Liver (tissue), 9 donors: ENCODE data around the gene ARHGEF33. TPM values are rescaled to one million over a fixed set of nuclear protein-coding genes. Genes with fewer than 3 reads are reported as not detected.

Experiments used
- DNase-seq: peaks from one replicate; pipeline ENCODE4 v3.0.0-alpha.2; 2017; ENCODE audit warnings: low spot score
- H3K27ac ChIP-seq, 2 donors: one replicate each; pipeline ENCODE4 v1.7.0; 2013; ENCODE audit warnings: inconsistent platforms in 2 of 2, low read length in 2 of 2, control low read depth in 1 of 2, low read depth in 1 of 2, mild to moderate bottlenecking in 1 of 2
- H3K27me3 ChIP-seq, 4 donors: one replicate each; pipeline versions ENCODE4 v1.6.1 to v1.7.0; 2013; ENCODE audit warnings: low read length in 3 of 4, inconsistent platforms in 1 of 4, mild to moderate bottlenecking in 1 of 4, moderate library complexity in 1 of 4; ENCODE audit not compliant: control insufficient read depth in 4 of 4, insufficient read depth in 4 of 4
- H3K36me3 ChIP-seq, 4 donors: one replicate each; pipeline versions ENCODE4 v1.6.1 to v1.7.0; 2013; ENCODE audit warnings: low read length in 3 of 4, mild to moderate bottlenecking in 3 of 4, low read depth in 1 of 4, moderate library complexity in 1 of 4; ENCODE audit not compliant: control insufficient read depth in 4 of 4, insufficient read depth in 3 of 4
- H3K4me1 ChIP-seq, 4 donors: one replicate each; pipeline versions ENCODE4 v1.6.1 to v1.7.0; 2013; ENCODE audit warnings: low read length in 3 of 4, mild to moderate bottlenecking in 3 of 4, moderate library complexity in 1 of 4; ENCODE audit not compliant: control insufficient read depth in 4 of 4, insufficient read depth in 4 of 4
- H3K4me3 ChIP-seq, 3 donors: one replicate each; pipeline versions ENCODE4 v1.6.1 to v1.7.0; 2013; ENCODE audit warnings: low read length in 3 of 3, control low read depth in 1 of 3, low read depth in 1 of 3, mild to moderate bottlenecking in 1 of 3
- H3K9ac ChIP-seq, 2 donors: one replicate each; pipeline ENCODE4 v1.7.0; 2013; ENCODE audit warnings: low read length in 2 of 2, mild to moderate bottlenecking in 2 of 2, moderate library complexity in 2 of 2, control low read depth in 1 of 2, low read depth in 1 of 2
- H3K9me3 ChIP-seq, 4 donors: one replicate each; pipeline versions ENCODE4 v1.6.1 to v1.7.0; 2013; ENCODE audit warnings: low read length in 3 of 4; ENCODE audit not compliant: control insufficient read depth in 4 of 4
- EGR1 ChIP-seq, 2 donors: IDR thresholded peaks; 2 replicates each; pipeline ENCODE4 v1.6.1; 2016 to 2018; ENCODE audit warnings: antibody characterized with exemption in 2 of 2, low read depth in 2 of 2
- FOXA1 ChIP-seq: IDR thresholded peaks from 2 replicates; pipeline ENCODE4 v1.6.1; 2016; ENCODE audit warnings: antibody characterized with exemption
- FOXA2 ChIP-seq: IDR thresholded peaks from 2 replicates; pipeline ENCODE4 v1.6.1; 2016; ENCODE audit warnings: antibody characterized with exemption
- HNF4A ChIP-seq, 2 donors: conservative IDR thresholded peaks; 2 replicates each; pipeline ENCODE4 v1.6.1; 2016; ENCODE audit warnings: antibody characterized with exemption in 2 of 2, mild to moderate bottlenecking in 2 of 2
- JUND ChIP-seq, 2 donors: IDR thresholded peaks; 2 replicates each; pipeline ENCODE4 v1.6.1; 2016; ENCODE audit warnings: antibody characterized with exemption in 2 of 2
- NR2F2 ChIP-seq: IDR thresholded peaks from 2 replicates; pipeline ENCODE4 v1.6.1; 2016; ENCODE audit warnings: antibody characterized with exemption
- RAD21 ChIP-seq, 2 donors: IDR thresholded peaks; 2 replicates each; pipeline ENCODE4 v1.6.1; 2016; ENCODE audit warnings: antibody characterized with exemption in 2 of 2, mild to moderate bottlenecking in 2 of 2
- SP1 ChIP-seq: IDR thresholded peaks from 2 replicates; pipeline ENCODE4 v1.6.1; 2018; ENCODE audit warnings: antibody characterized with exemption, mild to moderate bottlenecking
- TAF1 ChIP-seq: conservative IDR thresholded peaks from 2 replicates; pipeline ENCODE4 v1.6.1; 2016; ENCODE audit warnings: antibody characterized with exemption, mild to moderate bottlenecking
- WGBS: extraction: QIAGEN DNeasy Blood & Tissue Kit; methylation state at CpG from one replicate; pipeline ENCODE4 v1.1.7; 2013; 5-methylcytosine and 5-hydroxymethylcytosine counted together
- polyA plus RNA-seq, 2 donors: library from polyadenylated mRNA; stranded (reverse) in 1 of 2; unstranded in 1 of 2; fragments of 200-250 nt in 1 of 2; fragments of >200 nt in 1 of 2; fragmentation: Nextera tagmentation in 1 of 2; extraction: Ambion mirVana in 1 of 2; gene quantifications; one replicate each; pipeline versions ENCODE4 v1.2.1 to v1.2.3, GENCODE V29; 2013 to 2015
- total RNA-seq, 2 donors: library from RNA; depleted of rRNA; stranded (reverse); fragments of >200 nt; gene quantifications; one replicate each; pipeline ENCODE4 v1.2.3, GENCODE V29; 2014
- TF ChIP-seq, protein P1 (sequence below): fragments of 150-350 bp; IDR thresholded peaks from 2 replicates; pipeline ENCODE4 v1.5.1; 2017; ENCODE audit warnings: improper control_type of control experiment, low read depth, low read length; ENCODE audit not compliant: missing input control
- TF ChIP-seq, protein P2 (sequence below): IDR thresholded peaks from 2 replicates; pipeline ENCODE4 v1.6.1; 2016; ENCODE audit warnings: antibody characterized with exemption, mild to moderate bottlenecking
- TF ChIP-seq, protein P3 (sequence below): IDR thresholded peaks from 2 replicates; pipeline ENCODE4 v1.6.1; 2016; ENCODE audit warnings: antibody characterized with exemption
- TF ChIP-seq, protein P4 (sequence below): IDR thresholded peaks from 2 replicates; pipeline ENCODE4 v1.6.1; 2016; ENCODE audit warnings: antibody characterized with exemption
- donor health status: healthy.
- donor health status: healthy.
- donor health status: healthy.
- donor health status: healthy.
- donor health status: healthy.

Gene ARHGEF33
- total and polyA plus RNA-seq, 4 donors, result 0.05 to 0.33 (median 0.08) TPM; not detected in 1

DNA sequence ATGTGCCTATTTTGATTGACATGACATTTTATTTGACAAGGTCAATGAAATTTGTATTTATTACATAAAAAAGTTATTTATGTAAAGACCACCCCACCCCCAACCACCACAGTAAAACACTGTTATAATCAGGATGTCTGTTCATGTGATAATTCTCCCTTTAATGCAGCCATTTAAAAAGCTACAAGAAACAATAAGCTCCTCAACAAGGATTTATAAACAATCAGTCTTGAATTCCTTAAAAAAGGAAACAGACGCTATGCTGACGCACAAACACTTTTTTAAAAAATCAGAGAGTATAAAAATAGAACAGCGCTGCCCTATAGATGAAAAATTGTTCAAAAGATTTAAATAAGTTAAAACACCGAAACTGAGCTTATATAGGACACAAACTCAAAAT lies 129.0 kb downstream of the ARHGEF33 start:
- no peak for DNase-seq
- no peaks in the 10 kb centered on the region for H3K4me1 ChIP-seq
- H3K9me3 ChIP-seq, result no peaks in the 10 kb centered on the region
- no peak overlapping the region for H3K9ac ChIP-seq
- H3K27me3 ChIP-seq, result no peaks in the 10 kb centered on the region
- 82% methylated on average over 4 of the region's 4 CpGs for WGBS
- H3K4me3 ChIP-seq, result no peak overlapping the region
- no peak overlapping the region for H3K27ac ChIP-seq
- peaks cover 0 to 14% (median 3%) of the 10 kb centered on the region in 4 donors for H3K36me3 ChIP-seq
- TF ChIP-seq JUND (IDR thresholded peaks at IDR 0.05) (no peak), NR2F2 (no peak), HNF4A (conservative IDR thresholded peaks at IDR 0.05) (no peak), TAF1 (no peak), RAD21 (IDR thresholded peaks at IDR 0.05) (no peak), FOXA2 (no peak), SP1 (no peak), FOXA1 (no peak), EGR1 (IDR thresholded peaks at IDR 0.05; ENCODE audit: low read depth in 2 of 2) (no peak)
- TF ChIP-seq, protein P1, sequence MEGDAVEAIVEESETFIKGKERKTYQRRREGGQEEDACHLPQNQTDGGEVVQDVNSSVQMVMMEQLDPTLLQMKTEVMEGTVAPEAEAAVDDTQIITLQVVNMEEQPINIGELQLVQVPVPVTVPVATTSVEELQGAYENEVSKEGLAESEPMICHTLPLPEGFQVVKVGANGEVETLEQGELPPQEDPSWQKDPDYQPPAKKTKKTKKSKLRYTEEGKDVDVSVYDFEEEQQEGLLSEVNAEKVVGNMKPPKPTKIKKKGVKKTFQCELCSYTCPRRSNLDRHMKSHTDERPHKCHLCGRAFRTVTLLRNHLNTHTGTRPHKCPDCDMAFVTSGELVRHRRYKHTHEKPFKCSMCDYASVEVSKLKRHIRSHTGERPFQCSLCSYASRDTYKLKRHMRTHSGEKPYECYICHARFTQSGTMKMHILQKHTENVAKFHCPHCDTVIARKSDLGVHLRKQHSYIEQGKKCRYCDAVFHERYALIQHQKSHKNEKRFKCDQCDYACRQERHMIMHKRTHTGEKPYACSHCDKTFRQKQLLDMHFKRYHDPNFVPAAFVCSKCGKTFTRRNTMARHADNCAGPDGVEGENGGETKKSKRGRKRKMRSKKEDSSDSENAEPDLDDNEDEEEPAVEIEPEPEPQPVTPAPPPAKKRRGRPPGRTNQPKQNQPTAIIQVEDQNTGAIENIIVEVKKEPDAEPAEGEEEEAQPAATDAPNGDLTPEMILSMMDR, result no peak
- TF ChIP-seq, protein P2, sequence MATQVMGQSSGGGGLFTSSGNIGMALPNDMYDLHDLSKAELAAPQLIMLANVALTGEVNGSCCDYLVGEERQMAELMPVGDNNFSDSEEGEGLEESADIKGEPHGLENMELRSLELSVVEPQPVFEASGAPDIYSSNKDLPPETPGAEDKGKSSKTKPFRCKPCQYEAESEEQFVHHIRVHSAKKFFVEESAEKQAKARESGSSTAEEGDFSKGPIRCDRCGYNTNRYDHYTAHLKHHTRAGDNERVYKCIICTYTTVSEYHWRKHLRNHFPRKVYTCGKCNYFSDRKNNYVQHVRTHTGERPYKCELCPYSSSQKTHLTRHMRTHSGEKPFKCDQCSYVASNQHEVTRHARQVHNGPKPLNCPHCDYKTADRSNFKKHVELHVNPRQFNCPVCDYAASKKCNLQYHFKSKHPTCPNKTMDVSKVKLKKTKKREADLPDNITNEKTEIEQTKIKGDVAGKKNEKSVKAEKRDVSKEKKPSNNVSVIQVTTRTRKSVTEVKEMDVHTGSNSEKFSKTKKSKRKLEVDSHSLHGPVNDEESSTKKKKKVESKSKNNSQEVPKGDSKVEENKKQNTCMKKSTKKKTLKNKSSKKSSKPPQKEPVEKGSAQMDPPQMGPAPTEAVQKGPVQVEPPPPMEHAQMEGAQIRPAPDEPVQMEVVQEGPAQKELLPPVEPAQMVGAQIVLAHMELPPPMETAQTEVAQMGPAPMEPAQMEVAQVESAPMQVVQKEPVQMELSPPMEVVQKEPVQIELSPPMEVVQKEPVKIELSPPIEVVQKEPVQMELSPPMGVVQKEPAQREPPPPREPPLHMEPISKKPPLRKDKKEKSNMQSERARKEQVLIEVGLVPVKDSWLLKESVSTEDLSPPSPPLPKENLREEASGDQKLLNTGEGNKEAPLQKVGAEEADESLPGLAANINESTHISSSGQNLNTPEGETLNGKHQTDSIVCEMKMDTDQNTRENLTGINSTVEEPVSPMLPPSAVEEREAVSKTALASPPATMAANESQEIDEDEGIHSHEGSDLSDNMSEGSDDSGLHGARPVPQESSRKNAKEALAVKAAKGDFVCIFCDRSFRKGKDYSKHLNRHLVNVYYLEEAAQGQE, result no peak
- TF ChIP-seq, protein P3, sequence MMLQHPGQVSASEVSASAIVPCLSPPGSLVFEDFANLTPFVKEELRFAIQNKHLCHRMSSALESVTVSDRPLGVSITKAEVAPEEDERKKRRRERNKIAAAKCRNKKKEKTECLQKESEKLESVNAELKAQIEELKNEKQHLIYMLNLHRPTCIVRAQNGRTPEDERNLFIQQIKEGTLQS, result no peak
- TF ChIP-seq, protein P4, sequence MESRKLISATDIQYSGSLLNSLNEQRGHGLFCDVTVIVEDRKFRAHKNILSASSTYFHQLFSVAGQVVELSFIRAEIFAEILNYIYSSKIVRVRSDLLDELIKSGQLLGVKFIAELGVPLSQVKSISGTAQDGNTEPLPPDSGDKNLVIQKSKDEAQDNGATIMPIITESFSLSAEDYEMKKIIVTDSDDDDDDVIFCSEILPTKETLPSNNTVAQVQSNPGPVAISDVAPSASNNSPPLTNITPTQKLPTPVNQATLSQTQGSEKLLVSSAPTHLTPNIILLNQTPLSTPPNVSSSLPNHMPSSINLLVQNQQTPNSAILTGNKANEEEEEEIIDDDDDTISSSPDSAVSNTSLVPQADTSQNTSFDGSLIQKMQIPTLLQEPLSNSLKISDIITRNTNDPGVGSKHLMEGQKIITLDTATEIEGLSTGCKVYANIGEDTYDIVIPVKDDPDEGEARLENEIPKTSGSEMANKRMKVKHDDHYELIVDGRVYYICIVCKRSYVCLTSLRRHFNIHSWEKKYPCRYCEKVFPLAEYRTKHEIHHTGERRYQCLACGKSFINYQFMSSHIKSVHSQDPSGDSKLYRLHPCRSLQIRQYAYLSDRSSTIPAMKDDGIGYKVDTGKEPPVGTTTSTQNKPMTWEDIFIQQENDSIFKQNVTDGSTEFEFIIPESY, result no peak

DNA sequence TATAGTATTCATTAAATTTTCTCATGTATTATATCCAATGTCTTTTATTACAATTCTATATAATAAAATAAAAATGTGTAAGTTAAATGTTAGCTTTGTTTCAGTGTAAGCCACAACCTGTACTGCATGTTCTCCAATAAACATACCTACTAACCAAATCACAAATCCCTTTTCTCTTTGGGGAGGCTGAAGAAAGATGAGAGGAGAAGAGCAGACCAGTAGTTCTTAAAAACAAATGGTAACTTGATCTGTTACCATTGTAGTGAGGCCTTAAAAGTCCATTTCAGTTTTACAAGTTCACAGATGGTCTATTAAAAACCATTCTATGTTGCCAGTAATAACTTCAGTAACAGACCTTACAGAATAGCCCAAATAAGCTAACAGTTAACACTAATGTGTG lies 130.7 kb downstream of the ARHGEF33 start:
- H3K36me3 ChIP-seq, result peaks cover 0 to 17% (median 3%) of the 10 kb centered on the region in 4 donors
- DNase-seq, result no peak
- TF ChIP-seq, protein P2, result no peak
- no peak for TF ChIP-seq JUND (IDR thresholded peaks at IDR 0.05)
- H3K4me3 ChIP-seq, result no peak overlapping the region
- no peak overlapping the region for H3K27ac ChIP-seq
- H3K27me3 ChIP-seq, result no peaks in the 10 kb centered on the region
- H3K9ac ChIP-seq, result no peak overlapping the region
- no peaks in the 10 kb centered on the region for H3K4me1 ChIP-seq
- no peaks in the 10 kb centered on the region for H3K9me3 ChIP-seq
